Airway epithelial cell (primary cell): ENCODE results near the gene LIMS4. TPM values are rescaled to one million over a fixed set of nuclear protein-coding genes. Genes with fewer than 3 reads are reported as not detected.

Source experiments
- total RNA-seq: library from RNA; depleted of rRNA; stranded (reverse); fragments of >200 nt; gene quantifications from 2 replicates; pipeline ENCODE4 v1.2.3, GENCODE V29; 2015

Gene LIMS4, protein sequence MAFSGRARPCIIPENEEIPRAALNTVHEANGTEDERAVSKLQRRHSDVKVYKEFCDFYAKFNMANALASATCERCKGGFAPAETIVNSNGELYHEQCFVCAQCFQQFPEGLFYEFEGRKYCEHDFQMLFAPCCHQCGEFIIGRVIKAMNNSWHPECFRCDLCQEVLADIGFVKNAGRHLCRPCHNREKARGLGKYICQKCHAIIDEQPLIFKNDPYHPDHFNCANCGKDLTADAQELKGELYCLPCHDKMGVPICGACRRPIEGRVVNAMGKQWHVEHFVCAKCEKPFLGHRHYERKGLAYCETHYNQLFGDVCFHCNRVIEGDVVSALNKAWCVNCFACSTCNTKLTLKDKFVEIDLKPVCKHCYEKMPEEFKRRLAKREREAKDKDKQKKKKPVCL
- not detected in 2 replicates for total RNA-seq

DNA sequence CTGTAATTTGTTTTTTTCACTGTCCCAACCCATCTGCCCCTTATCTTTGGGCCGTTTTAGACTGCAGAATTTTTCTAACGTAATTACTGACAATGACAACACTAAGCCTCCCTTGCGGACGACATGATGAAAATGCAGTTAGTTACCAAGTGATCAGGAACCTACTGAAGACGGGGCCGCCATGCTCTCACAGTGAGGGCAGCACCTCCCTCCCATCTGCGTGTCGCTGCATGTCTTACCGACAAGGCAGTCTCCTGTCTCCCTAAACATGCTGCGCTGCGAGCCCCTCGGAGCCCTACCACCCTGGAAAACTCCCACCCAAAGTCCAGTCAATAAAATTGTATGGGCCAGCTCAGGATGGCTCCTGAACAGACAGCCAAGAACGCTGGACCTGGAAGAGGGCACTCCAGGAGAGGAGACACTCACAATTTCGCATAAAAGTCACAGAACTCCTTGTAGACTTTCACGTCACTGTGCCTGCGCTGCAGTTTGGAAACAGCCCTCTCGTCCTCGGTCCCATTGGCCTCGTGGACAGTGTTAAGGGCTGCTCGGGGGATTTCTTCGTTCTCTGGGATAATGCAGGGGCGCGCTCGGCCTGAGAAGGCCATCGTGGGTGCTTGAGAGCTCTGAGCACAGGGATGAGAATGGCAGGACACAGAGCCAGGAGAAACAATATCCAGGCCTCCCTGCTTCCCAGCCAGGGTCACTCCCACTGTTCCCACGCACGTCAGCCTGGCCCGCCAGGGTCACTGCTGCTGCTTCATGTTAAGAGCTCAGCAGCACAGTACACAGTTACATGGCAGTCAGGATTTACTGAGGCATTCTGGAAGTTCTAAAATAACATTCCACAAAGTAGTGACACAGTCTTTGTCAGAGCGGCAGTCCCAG is at the start of gene LIMS4:
Gene LIMS4 (minus strand): TSS at position 646 of the 888 bp plus-strand sequence. CDS start 38 bp downstream, at position 608.

Other genes starting within 250 kb of the LIMS4 start
- gene RGPD6, start 104.4 kb upstream of the LIMS4 start, total RNA-seq: 6.2 and 11.9 TPM in 2 replicates
- 19.9 and 31.2 TPM in 2 replicates for gene BUB1, start 205.2 kb upstream of the LIMS4 start, total RNA-seq